SK-N-SH treated with all-trans-retinoic acid at 6 μM for 48 hours (cell line): ENCODE results near the gene HRH1.

Experiments
- ATAC-seq: fragments of 200-7000 bp; cut with Tn5 transposase; 3 replicates; pipeline ENCODE4 v1.9.1; 2020; ENCODE audit warnings: mild to moderate bottlenecking, moderate library complexity
- BACH2 ChIP-seq: fragments of 250-450 bp; sonication (Bioruptor Pico); IDR thresholded peaks from 2 replicates; pipeline ENCODE4 v1.9.0; 2021; ENCODE audit warnings: mild to moderate bottlenecking, borderline replicate concordance
- CSDC2 ChIP-seq: fragments of 250-450 bp; sonication (Bioruptor Pico); IDR thresholded peaks from 2 replicates; pipeline ENCODE4 v1.5.0; 2020; ENCODE audit warnings: mild to moderate bottlenecking, moderate library complexity
- CSRNP3 ChIP-seq: fragments of 250-450 bp; sonication (Bioruptor Pico); IDR thresholded peaks from 2 replicates; pipeline ENCODE4 v1.5.1; 2021; ENCODE audit warnings: mild to moderate bottlenecking, moderate library complexity
- ESRRG ChIP-seq: fragments of 250-450 bp; sonication (Bioruptor Pico); IDR thresholded peaks from 2 replicates; pipeline ENCODE4 v1.6.1; 2021; ENCODE audit warnings: mild to moderate bottlenecking
- GLIS3 ChIP-seq: fragments of 250-450 bp; sonication (Bioruptor Pico); IDR thresholded peaks from 2 replicates; pipeline ENCODE4 v1.5.0; 2020; ENCODE audit warnings: mild to moderate bottlenecking, moderate library complexity
- OSR1 ChIP-seq: fragments of 250-450 bp; sonication (Bioruptor Pico); IDR thresholded peaks from 2 replicates; pipeline ENCODE4 v1.8.0; 2022; ENCODE audit warnings: moderate library complexity, mild to moderate bottlenecking, inconsistent platforms
- PATZ1 ChIP-seq: fragments of 250-450 bp; sonication (Bioruptor Pico); IDR thresholded peaks from 2 replicates; pipeline ENCODE4 v1.8.0; 2020; ENCODE audit warnings: mild to moderate bottlenecking, moderate library complexity, borderline replicate concordance
- PPARA ChIP-seq: fragments of 250-450 bp; sonication (Bioruptor Pico); IDR thresholded peaks from 2 replicates; pipeline ENCODE4 v1.5.0; 2020; ENCODE audit warnings: mild to moderate bottlenecking, borderline replicate concordance
- SNAI2 ChIP-seq: fragments of 250-450 bp; sonication (Bioruptor Pico); IDR thresholded peaks from 2 replicates; pipeline ENCODE4 v1.5.0; 2020; ENCODE audit warnings: mild to moderate bottlenecking, moderate library complexity
- TCF4 ChIP-seq: fragments of 250-450 bp; sonication (Bioruptor Pico); IDR thresholded peaks from 2 replicates; pipeline ENCODE4 v1.8.0; 2021; ENCODE audit warnings: mild to moderate bottlenecking, moderate library complexity, borderline replicate concordance
- TOX ChIP-seq: fragments of 250-450 bp; sonication (Bioruptor Pico); IDR thresholded peaks from 2 replicates; pipeline ENCODE4 v1.8.0; 2021; ENCODE audit warnings: mild to moderate bottlenecking, moderate library complexity, borderline replicate concordance
- TSHZ2 ChIP-seq: fragments of 250-450 bp; sonication (Bioruptor Pico); IDR thresholded peaks from 2 replicates; pipeline ENCODE4 v1.5.0; 2020; ENCODE audit warnings: mild to moderate bottlenecking, moderate library complexity
- ZC3H10 ChIP-seq: fragments of 250-450 bp; sonication (Bioruptor Pico); IDR thresholded peaks from 2 replicates; pipeline ENCODE4 v1.5.1; 2021; ENCODE audit warnings: mild to moderate bottlenecking, moderate library complexity
- ZFP3 ChIP-seq: fragments of 250-450 bp; sonication (Bioruptor Pico); IDR thresholded peaks from 2 replicates; pipeline ENCODE4 v1.5.0; 2020; ENCODE audit warnings: mild to moderate bottlenecking, moderate library complexity
- ZFP30 ChIP-seq: fragments of 450-650 bp; formaldehyde crosslinking; IDR thresholded peaks from 2 replicates; pipeline ENCODE4 v1.5.0; 2022; ENCODE audit warnings: mild to moderate bottlenecking, moderate library complexity
- ZNF565 ChIP-seq: fragments of 450-650 bp; formaldehyde crosslinking; conservative IDR thresholded peaks from 2 replicates; pipeline ENCODE4 v1.5.0; 2020; ENCODE audit warnings: low read depth, mild to moderate bottlenecking, moderate library complexity
- ZNF70 ChIP-seq: fragments of 450-650 bp; formaldehyde crosslinking; IDR thresholded peaks from 2 replicates; pipeline ENCODE4 v1.5.0; 2020; ENCODE audit warnings: mild to moderate bottlenecking, moderate library complexity
- ZNF8 ChIP-seq: fragments of 450-650 bp; formaldehyde crosslinking; IDR thresholded peaks from 2 replicates; pipeline ENCODE4 v1.5.0; 2020; ENCODE audit warnings: mild to moderate bottlenecking, moderate library complexity
- TF ChIP-seq, protein P1 (sequence below): fragments of 250-450 bp; sonication (Bioruptor Pico); IDR thresholded peaks from 2 replicates; pipeline ENCODE4 v1.8.0; 2021; ENCODE audit warnings: low read depth, mild to moderate bottlenecking, moderate library complexity, borderline replicate concordance

Gene HRH1

DNA sequence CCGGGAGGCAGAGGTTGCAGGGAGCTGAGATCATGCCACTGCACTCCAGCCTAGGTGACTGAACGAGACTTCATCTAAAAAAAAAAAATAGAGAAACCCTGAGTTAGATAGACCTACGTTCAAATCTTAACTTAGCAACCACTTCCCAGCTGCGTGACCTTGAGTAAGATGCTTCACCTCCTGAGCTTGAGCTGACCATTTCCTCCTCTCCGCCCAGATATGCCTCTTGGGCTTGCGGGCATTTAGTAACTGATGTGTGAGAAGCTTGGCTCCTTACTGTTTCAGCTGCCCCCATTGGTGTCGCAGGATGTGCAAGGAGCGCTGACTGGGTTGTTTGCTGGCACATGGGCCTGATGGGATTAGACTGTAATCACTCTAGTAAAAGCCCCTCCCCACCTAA is 91.0 kb downstream of the HRH1 start (continued):
- TF ChIP-seq ZFP3 (CRISPR knock-in tag): no peak
- TF ChIP-seq SNAI2 (CRISPR knock-in tag): no peak
- TF ChIP-seq TOX (CRISPR knock-in tag): no peak
- no peak for TF ChIP-seq GLIS3 (CRISPR knock-in tag)

DNA sequence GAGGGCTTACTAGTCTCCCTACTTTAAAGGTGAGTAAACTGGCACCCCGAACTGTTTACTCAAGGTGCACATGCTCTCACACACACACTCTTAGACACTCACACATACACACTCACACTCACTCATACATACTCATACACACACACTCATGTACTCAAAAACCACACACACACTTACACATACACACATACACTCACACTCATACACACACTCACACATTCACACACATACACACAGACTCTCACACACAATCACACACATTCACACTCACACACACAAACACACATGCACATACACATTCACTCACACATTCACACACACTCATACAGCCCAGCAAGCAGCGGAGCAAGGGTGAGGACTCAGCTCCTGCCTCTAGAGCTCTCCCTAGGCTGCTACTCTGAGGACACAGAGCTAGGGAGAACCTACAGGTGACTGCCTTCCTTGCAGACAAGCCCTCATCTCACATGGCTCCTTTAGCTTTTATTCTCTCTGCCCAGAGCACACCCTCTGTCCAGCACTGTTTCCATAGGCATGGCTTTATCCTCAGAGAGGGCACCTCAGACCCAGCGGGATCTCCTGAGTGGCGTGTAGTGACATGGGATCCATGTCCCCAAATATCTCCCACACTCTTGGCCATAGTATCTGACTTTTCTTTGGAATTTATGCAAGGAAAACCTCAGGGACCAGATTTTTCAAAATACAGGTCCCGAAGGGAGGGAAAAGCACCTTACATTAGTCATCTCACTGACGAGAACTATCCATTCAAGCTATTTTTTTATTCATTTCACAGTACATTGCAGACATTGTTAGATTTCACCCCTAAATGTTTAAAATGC is 91.8 kb downstream of the HRH1 start:
- TF ChIP-seq PPARA (CRISPR knock-in tag) (no peak), ZNF70 (CRISPR knock-in tag) (no peak)
- ATAC-seq: peak; percentile 77

DNA sequence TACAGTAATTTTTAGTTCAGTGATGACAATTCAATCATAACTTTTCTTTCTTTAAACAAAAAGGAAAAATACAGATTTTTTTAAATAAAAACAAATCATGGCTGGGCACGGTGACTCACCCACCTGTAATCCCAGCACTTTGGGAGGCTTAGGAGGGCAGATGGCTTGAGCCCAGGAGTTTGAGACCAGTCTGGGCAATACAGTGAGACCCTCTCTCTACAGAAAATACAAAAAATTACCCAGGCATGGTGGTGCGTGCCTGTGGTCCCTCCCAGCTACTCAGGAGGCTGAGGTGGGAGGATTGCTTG is 92.3 kb downstream of the HRH1 start:
- TF ChIP-seq SNAI2 (CRISPR knock-in tag): no peak
- no peak for TF ChIP-seq ZNF8 (CRISPR knock-in tag)
- peak; percentile 33; the same call in 2 of the 3 replicates for ATAC-seq

DNA sequence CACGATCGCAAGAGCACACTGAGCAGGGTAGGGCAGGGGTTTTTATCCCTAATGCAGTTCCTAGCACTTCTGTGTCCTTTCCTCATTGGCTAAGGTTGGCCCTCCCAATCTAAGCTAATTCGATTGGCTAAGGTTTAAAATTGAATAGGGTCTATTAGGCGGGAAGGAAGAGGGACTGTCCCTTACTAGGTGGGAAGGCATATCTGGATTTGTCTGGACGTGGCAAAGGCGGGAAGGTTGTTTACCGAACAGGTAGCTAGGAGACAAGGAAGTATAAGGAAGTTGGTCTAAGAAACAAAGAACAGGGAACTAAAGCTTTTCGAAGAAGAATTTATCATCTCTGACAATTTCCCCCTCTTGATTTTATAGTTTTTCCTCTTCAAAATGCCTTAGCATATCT is 93.1 kb downstream of the HRH1 start:
- no peak for TF ChIP-seq PPARA (CRISPR knock-in tag)
- TF ChIP-seq, protein P1, sequence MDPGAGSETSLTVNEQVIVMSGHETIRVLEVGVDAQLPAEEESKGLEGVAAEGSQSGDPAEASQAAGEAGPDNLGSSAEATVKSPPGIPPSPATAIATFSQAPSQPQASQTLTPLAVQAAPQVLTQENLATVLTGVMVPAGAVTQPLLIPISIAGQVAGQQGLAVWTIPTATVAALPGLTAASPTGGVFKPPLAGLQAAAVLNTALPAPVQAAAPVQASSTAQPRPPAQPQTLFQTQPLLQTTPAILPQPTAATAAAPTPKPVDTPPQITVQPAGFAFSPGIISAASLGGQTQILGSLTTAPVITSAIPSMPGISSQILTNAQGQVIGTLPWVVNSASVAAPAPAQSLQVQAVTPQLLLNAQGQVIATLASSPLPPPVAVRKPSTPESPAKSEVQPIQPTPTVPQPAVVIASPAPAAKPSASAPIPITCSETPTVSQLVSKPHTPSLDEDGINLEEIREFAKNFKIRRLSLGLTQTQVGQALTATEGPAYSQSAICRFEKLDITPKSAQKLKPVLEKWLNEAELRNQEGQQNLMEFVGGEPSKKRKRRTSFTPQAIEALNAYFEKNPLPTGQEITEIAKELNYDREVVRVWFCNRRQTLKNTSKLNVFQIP (CRISPR knock-in tag): no peak
- no peak for TF ChIP-seq ZC3H10 (CRISPR knock-in tag)
- no peak for TF ChIP-seq CSRNP3 (CRISPR knock-in tag)
- TF ChIP-seq GLIS3 (CRISPR knock-in tag): no peak
- TF ChIP-seq TSHZ2 (CRISPR knock-in tag): no peak
- no peak for TF ChIP-seq CSDC2
- TF ChIP-seq ZFP30 (CRISPR knock-in tag): no peak
- TF ChIP-seq PATZ1 (CRISPR knock-in tag): no peak
- no peak for TF ChIP-seq ESRRG (CRISPR knock-in tag)
- no peak for TF ChIP-seq SNAI2 (CRISPR knock-in tag)
- no peak for TF ChIP-seq ZNF565 (CRISPR knock-in tag)
- no peak for ATAC-seq

GRCh38 chr3:11248596-11248995 is 94.3 kb downstream of the HRH1 start:
- no peak for ATAC-seq
- TF ChIP-seq BACH2 (CRISPR knock-in tag) (no peak), PPARA (CRISPR knock-in tag) (no peak), CSRNP3 (CRISPR knock-in tag) (no peak), ZNF70 (CRISPR knock-in tag) (no peak), ZFP30 (CRISPR knock-in tag) (no peak), ZNF8 (CRISPR knock-in tag) (no peak), ZNF565 (CRISPR knock-in tag) (no peak), TCF4 (CRISPR knock-in tag) (no peak), ZC3H10 (CRISPR knock-in tag) (no peak), CSDC2 (no peak), OSR1 (CRISPR knock-in tag) (no peak)
- TF ChIP-seq, protein P1 (CRISPR knock-in tag): no peak
